Activated T-cell treated with anti-CD3 and anti-CD28 coated beads for 4 hours (primary cell): Measurements from ENCODE around the gene TNPO1.

Experiments used
- DNase-seq: peaks from one replicate; pipeline ENCODE4 v3.0.0-alpha.2; 2020

TNPO1 gene

GRCh38 chr5:72936893-72937292, 120.4 kb downstream of the TNPO1 start:
- no peak for DNase-seq

GRCh38 chr5:72937517-72938061, 121.1 kb downstream of the TNPO1 start:
- no peak for DNase-seq

- no peak for DNase-seq
Measured at GRCh38 chr5:72938206-72938605, 121.7 kb downstream of the TNPO1 start.

DNA sequence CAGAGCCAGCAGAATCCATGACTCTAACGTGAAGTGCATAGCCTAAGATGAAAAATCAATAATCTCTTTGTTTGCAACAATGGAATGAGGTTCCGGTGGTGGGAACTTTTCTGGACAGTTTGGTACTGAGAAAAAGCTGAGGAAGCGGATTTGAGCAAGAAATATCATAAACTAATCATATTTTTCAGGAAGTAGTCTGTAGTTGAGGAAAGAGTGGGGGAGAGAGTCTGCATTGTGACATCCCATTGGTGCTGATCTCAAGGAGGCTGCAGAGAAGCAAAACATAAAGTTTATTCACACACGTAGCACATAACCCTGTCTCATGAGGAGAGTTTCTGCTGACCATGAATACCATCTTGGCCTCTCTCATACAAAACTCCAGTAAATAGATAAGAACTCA, 123.6 kb downstream of the TNPO1 start:
- no peak for DNase-seq

DNA sequence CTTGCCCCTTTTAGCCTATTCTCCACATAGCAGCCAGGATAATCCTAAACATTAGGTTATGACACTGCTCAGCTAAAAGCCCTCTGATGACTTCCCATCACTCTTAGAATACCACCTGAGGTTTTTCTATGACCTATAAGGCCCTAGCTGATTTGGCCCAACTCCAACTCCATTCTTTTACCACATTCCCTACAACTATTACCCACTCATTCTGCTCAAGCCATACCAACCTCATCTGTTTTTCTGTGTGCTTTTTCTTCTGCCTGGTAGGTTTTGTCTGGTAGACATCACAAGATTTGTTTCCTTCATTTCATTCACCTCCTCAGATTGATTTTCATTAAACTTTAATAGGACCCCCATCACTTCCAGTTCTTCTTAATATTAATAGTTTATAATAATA, 126.8 kb downstream of the TNPO1 start:
- DNase-seq: no peak

DNA sequence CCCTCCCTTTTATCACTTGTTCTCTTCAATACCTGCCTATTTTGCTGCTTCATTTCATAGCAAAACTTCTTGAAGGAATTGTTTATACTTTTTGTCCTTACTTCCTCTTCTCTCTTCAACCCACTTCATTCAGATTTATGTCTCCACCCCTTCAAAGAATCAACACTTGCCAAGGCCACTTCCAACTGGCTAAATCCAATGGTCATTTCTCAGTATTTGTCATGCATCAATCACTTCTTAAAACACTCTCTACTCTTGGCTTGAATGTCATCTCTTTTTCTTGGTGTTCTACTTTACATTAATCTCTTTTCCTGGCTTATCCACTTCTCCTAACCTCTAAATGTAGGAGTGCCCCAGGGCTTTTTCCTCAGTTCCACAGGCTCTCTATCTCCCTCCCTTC, 131.0 kb downstream of the TNPO1 start:
- DNase-seq: no peak

- no peak for DNase-seq
Measured at GRCh38 chr5:72949481-72949880, 133.0 kb downstream of the TNPO1 start.

DNA sequence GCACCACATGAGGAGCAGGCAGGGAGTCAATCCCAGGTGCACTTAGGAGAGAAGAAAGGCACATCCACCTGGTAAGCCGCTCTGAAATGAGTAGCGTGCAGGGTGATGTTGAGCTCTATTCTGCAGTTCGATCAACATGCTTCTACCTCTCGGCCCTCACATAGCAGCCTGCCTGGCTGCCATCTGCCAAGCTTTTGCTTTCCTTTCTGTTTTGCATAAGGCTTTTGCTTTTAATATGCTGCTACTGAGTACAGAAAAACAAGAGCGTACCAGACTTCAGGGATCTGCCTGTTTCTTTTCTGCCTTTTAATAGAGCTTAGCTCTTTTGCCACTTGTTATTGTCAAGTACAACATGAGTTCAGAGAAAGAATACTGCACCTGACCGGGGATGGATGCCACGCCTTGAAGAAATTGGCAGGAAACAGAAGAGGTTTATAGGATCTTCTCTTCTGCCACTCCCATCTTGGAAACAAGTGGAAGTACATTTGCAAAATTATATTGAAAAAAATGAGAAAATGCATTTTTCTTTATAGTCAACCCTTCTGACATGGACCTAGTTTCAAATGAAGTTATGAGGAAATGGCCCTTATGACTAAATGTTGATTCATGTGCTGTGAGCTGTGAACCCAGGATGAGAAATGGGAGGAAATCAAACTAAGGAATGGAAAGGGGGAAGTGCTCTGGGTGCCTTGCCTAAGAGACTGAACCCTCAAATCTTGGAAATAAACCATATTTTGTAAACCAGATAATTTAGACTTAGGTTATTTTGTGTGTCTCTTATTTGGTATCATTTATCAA, 135.4 kb downstream of the TNPO1 start:
- no peak for DNase-seq

DNA sequence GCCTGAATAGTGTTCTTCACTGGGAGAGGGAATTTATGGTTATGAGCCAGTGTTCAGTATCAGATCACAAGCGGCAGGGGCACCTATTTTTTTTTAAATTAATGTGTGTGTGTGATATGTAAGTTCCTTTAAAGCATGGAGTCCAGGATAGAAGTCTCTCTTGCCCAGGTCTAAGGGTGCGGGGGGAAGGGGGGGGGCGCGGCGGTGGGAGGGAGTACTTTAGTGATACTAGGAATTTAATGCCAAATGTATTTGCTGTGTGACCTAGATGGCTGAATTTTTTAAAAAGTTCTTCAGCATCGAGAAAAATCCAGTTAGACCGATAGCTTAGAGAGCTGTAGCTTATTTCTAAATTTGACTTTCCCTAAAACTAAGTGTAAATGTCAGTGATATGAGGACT, 137.9 kb downstream of the TNPO1 start:
- DNase-seq: no peak

DNA sequence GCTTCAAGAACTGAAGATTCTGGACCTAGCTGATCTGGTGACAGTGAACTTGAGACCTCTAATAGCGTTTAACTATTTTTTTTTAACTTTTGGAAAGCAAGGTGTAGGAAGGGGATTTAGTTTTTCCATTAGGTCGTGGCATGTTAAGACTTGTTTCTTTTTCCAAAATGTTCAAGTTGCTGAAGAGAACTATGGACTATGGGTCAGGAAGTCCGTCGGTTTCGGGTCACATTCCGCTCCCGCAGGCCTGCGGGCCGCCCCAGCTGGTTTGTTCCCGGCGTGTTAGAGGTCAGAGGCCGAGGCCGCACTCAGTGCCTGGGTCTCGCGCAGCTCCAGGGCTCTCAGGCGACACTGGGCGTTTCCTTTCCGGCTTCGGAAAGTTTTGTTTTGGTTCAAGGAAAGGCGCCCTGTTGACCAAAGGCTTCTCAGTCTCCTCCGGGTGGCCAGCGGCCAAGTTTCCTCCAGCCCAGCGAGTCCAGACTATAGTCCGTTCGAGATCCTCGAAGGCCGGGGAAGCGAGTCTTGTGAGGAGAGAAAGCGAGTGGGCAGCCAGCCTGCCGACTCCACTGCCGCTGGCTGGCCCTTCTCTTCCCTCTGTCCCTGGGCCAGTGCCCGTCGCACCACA, 138.8 kb downstream of the TNPO1 start:
- DNase-seq: no peak

DNA sequence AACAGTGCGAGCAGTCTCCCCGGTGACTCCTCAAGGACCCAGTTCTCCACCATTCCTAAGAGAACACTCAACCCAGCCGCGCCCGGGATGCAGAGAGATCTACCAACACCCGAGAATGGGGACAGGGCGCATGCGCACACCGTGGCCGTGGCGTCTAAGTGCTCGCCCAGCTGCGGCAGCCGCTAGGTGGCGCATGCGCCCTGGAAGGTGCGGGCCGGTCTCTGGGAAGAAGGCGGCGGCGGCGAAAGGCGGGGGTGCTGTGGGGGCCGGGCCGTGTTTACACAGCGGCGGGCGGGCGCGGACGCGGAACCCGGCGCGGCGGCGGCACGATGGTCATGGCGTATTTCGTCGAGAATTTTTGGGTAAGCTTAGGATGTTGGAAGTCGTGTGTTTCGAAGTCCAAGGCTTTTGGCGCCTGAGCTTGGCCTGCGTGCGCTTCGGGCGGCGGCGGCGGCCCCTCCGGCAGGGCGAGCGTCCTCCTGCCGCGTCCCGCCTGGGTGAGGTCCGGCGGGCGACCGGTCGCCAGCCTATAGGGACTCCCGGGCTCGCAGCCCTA, 139.4 kb downstream of the TNPO1 start, which contains the start of gene FCHO2:
FCHO2 (plus strand) TSS at position 274 of the 556 bp plus-strand sequence; CDS start at position 330, 56 bp downstream.
- peak; percentile 95 for DNase-seq

GRCh38 chr5:72956324-72957140, 140.1 kb downstream of the TNPO1 start:
- DNase-seq: no peak

GRCh38 chr5:72957337-72957736, 140.9 kb downstream of the TNPO1 start:
- no peak for DNase-seq

DNA sequence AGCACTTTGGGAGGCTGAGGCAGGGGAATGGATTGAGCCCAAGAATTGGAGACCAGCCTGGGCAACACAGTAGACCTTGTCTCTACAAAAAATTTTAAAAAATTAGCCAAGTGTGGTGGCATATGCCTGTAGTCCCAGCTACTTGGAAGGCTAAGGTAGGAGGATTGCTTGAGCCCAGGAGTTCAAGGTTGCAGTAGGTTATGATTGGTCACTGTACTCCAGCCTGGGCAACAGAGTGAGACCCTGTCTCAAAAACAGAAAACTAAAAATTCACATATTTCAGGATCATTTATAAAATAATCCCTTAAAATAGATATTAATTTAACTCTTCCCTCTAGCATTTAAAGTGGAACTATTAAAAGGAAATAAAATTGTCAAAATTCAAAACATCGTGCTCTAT, 142.8 kb downstream of the TNPO1 start:
- no peak for DNase-seq
